Sigmoid colon (tissue), 4 donors: ENCODE measurements around the gene TNFRSF13B.
"Not testable (repeated sequence)": the region's sequence is repeated elsewhere in the genome, so short reads cannot be mapped to it uniquely, and the experiment has no call there.

Source experiments
- EP300 ChIP-seq, 4 donors: sonication (generic); formaldehyde crosslinking; IDR thresholded peaks; one replicate each; pipeline ENCODE4 v1.6.1; 2017; ENCODE audit warnings: antibody characterized with exemption in 4 of 4
- POLR2A ChIP-seq, 2 donors: fragments of 450-650 bp; IDR thresholded peaks; one replicate each; pipeline ENCODE4 v1.6.1; 2016; ENCODE audit warnings: antibody characterized with exemption in 2 of 2, mild to moderate bottlenecking in 2 of 2, moderate library complexity in 2 of 2
- TF ChIP-seq, protein P1 (sequence below), 4 experiments: fragments of 450-650 bp in 3 of 4; fragments of 200-600 bp in 1 of 4; IDR thresholded peaks; one replicate each; pipeline ENCODE4 v1.5.1; 2016 to 2019; ENCODE audit warnings: antibody characterized with exemption in 4 of 4, mild to moderate bottlenecking in 3 of 4, moderate library complexity in 2 of 4

GRCh38 chr17:16921451-16921850 lies 50.5 kb downstream of the TNFRSF13B start:
- TF ChIP-seq, protein P1, sequence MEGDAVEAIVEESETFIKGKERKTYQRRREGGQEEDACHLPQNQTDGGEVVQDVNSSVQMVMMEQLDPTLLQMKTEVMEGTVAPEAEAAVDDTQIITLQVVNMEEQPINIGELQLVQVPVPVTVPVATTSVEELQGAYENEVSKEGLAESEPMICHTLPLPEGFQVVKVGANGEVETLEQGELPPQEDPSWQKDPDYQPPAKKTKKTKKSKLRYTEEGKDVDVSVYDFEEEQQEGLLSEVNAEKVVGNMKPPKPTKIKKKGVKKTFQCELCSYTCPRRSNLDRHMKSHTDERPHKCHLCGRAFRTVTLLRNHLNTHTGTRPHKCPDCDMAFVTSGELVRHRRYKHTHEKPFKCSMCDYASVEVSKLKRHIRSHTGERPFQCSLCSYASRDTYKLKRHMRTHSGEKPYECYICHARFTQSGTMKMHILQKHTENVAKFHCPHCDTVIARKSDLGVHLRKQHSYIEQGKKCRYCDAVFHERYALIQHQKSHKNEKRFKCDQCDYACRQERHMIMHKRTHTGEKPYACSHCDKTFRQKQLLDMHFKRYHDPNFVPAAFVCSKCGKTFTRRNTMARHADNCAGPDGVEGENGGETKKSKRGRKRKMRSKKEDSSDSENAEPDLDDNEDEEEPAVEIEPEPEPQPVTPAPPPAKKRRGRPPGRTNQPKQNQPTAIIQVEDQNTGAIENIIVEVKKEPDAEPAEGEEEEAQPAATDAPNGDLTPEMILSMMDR (IDR thresholded peaks at IDR 0.05) = not testable (repeated sequence)
- not testable (repeated sequence) for TF ChIP-seq EP300, POLR2A (IDR thresholded peaks at IDR 0.05)
